IgD-negative memory B cell (primary cell): ENCODE results near the gene WDFY2. TPM values are rescaled to one million over a fixed set of nuclear protein-coding genes. Genes with fewer than 3 reads are reported as not detected.

ENCODE experiments used
- H3K27ac Mint-ChIP-seq, 3 donors: one replicate each; pipeline ENCODE4 v1.8.0; 2020 to 2022; ENCODE audit warnings: mild to moderate bottlenecking in 3 of 3, mixed read lengths in 3 of 3, moderate library complexity in 1 of 3
- H3K27me3 Mint-ChIP-seq: one replicate; pipeline ENCODE4 v1.8.0; 2021; ENCODE audit warnings: mixed read lengths
- H3K36me3 Mint-ChIP-seq: one replicate; pipeline ENCODE4 v1.8.0; 2020; ENCODE audit warnings: mild to moderate bottlenecking, mixed read lengths
- H3K4me1 Mint-ChIP-seq, 3 donors: one replicate each; pipeline ENCODE4 v1.8.0; 2020 to 2022; ENCODE audit warnings: mixed read lengths in 3 of 3, mild to moderate bottlenecking in 1 of 3
- H3K4me3 Mint-ChIP-seq, 4 donors: one replicate each; pipeline ENCODE4 v1.8.0; 2020 to 2022; ENCODE audit warnings: mild to moderate bottlenecking in 4 of 4, mixed read lengths in 4 of 4, moderate library complexity in 3 of 4
- H3K9me3 Mint-ChIP-seq, 3 donors: one replicate each; pipeline ENCODE4 v1.8.0; 2020 to 2021; ENCODE audit warnings: mixed read lengths in 3 of 3, mild to moderate bottlenecking in 1 of 3
- polyA plus RNA-seq: library from polyadenylated mRNA; unstranded; fragments of 300-500 nt; fragmentation: Illumina TruSeq; gene quantifications from one replicate; pipeline ENCODE4 v1.2.3, GENCODE V29; 2021

The WDFY2 gene
- polyA plus RNA-seq, 1 donor from 2014 or later: 6.0 TPM

GRCh38 chr13:51816604-51817249, 232.5 kb downstream of the WDFY2 start:
- Mint-ChIP-seq H3K4me3 (peak overlapping the region in 1 of 4 donors; percentile 75), H3K36me3 (no peaks in the 10 kb centered on the region), H3K4me1 (peaks cover 32 to 40% (median 32%) of the 10 kb centered on the region in 3 donors), H3K27me3 (no peaks in the 10 kb centered on the region), H3K9me3 (no peaks in the 10 kb centered on the region), H3K27ac (peak overlapping the region in 1 of 3 donors; percentile 17)

Other genes with a start within 250 kb of the WDFY2 start
- not detected for gene SERPINE3, start 244.8 kb upstream of the WDFY2 start, polyA plus RNA-seq
- gene INTS6, start 131.4 kb upstream of the WDFY2 start, polyA plus RNA-seq: 21.1 TPM
- 22.0 TPM for gene DHRS12, start 219.7 kb downstream of the WDFY2 start, polyA plus RNA-seq